HG03469 (cell line): ENCODE results near the gene FGR.
"Not testable (repeated sequence)": the region's sequence is repeated elsewhere in the genome, so short reads cannot be mapped to it uniquely, and the experiment has no call there.

Experiments used
- ATAC-seq: cut with Tn5 transposase; IDR thresholded peaks from one replicate; pipeline ENCODE4 v1.9.1; 2021; ENCODE audit warnings: mild to moderate bottlenecking, moderate library complexity, moderate number of reproducible peaks; ENCODE audit not compliant: unreplicated experiment

The FGR gene

DNA sequence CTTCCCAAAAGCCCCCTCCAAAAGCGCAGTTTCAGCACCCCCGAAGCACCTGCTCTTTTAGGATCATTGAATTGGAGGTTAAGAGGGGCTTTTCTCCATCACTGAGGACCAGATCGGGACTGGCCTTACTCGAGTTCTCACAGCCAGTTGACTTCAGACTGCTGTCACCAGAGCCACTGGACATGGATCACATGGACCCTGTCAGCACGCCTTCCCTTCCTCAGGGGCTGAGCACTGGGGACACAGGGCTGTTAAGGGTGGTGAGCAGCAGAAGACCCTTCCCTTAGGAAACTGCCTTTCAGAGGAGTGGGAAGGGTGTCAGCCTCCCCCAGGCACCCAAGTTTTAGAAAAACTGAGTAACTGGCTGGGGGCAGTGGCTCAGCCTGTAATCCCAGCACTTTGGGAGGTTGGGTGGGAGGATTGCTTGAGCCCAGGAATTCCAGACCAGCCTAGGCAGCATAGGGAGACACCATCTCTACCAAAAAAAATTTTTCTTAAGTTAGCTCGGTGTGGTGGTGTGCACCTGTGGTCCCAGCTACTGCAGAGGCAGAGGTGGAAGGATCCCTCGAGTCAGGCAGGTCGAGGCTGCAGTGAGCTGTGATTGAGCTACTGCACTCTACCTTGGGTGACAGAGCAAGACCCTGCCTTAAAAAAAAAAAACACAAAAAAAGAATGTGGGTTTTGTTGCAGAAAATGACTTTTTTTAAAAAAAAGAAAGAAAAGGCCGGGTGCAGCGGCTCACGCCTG is 584 bp upstream of the FGR start:
- no peak for ATAC-seq

- ATAC-seq, result no peak
Measured at GRCh38 chr1:27634177-27634984, 604 bp downstream of the FGR start.

- ATAC-seq, result no peak
Measured at GRCh38 chr1:27633640-27634176, 1.3 kb downstream of the FGR start.

DNA sequence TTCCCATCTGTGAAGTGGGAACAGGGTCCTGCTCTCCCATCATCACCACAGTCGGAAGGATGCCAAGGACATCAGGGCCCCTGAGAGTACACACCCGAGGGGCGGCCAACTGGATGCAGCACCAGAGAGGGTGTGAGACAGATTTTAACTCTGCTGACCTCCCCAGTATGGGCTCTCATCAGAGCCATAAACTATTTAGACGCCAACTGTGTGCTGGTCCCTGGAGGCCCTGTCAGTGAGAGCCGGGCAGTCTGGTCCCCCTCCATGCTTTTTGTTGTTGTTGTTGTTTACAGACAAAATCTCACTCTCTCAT is 1.7 kb downstream of the FGR start:
- peak; percentile 2 for ATAC-seq

GRCh38 chr1:27632387-27633297 is 2.3 kb downstream of the FGR start:
- ATAC-seq, result peak; percentile 32

DNA sequence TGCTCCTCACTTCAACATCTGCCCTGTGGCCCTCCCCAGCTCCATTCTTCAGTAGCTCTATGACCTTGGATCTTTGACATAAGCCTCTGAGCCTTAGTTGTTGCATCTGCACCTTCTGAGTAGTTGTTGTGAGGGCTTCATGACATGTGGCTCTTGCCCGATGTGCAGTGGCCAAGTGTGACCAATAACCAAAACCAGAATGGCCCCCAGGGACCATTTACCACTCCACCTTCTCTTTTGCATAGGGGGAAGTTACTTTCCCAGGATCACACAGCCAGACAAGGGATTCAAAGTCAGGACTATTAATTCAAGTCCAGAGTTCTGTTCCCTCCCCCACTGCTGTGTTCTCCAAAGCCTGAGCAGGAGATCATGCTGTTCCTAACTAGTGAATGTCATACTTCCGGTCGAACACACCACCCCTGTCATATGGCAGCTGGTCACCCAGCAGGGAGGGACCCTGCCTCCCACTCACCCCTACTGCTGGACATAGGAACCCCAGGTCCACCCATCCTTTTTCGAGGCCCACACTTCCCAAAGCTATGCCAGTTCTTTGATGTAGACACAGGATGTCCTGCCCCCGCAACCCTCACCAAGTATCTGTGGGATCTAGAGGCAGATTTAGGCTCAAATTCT is 4.0 kb downstream of the FGR start:
- ATAC-seq, result no peak

GRCh38 chr1:27628712-27629111 is 6.3 kb downstream of the FGR start:
- no peak for ATAC-seq

DNA sequence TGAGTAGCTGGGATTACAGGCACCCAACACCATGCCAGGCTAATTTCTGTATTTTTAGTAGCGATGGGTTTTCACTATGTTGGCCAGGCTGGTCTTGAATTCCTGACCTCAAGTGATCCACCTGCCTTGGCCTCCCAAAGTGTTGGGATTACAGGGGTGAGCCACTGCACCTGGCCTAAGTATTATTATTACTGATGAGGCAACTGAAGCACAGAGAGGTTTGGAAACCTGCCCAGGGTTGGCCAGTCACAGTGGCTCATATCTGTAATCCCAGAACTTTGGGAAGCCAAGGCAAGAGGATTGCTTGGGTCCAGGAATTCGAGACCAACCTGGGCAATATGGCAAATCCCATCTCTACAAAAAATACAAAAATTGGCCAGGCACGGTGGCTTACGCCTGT is 7.3 kb downstream of the FGR start:
- ATAC-seq, result not testable (repeated sequence)

DNA sequence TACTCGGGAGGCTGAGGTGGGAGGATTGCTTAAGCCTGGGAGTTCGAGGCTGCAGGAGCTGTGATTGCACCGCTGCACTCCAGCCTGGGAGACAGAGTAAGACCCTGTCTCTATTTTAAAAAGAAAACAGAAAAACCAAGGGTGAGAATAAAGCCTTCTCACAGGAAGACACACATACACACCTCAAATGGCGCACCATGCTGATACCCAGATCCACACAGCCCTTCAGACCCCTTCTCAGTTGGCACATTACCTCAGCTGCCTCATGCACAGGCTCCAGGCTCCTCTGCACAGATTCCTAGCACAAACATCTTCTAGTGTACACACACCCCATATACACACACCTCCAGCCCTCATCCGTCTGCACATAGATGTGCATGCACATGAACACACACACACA is 7.9 kb downstream of the FGR start:
- ATAC-seq, result no peak

DNA sequence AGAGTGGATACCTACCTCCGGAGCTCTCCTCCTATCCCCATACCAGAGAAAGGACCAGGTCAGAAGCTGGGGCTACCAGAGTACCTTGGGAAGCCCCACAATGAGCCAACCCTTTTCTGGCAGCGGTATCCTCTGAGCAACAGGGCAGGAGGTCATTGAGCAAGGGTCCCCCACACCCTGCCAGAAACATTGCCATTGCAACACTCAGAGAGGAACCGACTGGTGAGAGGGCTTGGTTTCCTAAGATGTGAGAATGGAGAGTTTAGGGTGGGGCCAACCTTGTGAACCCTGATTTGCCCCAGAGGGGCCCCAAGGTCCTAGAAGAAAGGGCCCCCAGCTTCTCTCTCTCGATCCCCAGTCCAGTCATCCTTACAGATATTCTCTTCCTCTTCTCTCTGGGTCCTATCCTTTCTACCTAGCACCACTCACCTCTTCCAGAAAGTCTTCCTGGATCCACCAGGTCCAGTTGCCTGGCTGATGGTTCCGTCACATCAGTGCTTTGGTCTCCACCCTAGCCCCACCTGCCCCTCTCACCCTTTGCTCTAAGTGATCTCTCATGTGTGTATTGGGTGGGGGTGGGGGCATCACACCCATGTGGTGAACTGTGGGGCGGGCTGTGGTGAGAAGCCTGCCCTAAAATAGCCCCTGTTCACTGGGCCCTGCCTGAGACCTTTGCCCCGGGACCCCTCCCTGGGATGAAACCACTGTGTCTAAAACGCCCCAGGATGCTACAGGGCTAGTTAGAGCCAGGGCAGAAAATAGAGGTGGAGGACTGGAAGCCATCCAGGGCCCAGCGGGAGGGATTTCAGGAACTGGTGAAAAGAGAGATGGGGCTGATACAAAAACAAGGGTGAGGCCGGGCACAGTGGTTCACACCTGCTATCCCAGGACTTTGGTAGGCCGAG is 8.7 kb downstream of the FGR start:
- ATAC-seq, result no peak

- no peak for ATAC-seq
Measured at GRCh38 chr1:27624467-27625178, 10.4 kb downstream of the FGR start.

GRCh38 chr1:27623327-27624212 is 11.4 kb downstream of the FGR start:
- ATAC-seq, result no peak

DNA sequence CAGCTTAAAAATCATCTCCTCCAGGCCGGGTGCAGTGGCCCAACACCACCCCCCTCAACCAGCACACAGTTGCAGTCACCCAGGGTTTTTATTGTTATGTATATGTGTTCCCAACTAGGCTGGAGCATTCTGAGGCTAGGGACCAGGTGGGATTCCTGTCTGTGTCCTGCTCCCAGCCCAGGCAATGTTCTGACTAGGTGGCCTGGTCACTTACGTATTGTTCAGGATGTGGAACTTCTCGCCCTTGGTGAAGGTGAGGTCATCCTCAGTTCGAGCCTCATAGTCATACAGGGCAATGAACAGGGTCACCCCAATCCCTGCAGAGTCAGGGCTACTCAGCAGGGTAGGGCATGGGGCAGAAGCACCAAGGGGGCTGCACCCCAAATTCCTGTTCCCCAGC is 12.2 kb downstream of the FGR start:
- ATAC-seq, result no peak

DNA sequence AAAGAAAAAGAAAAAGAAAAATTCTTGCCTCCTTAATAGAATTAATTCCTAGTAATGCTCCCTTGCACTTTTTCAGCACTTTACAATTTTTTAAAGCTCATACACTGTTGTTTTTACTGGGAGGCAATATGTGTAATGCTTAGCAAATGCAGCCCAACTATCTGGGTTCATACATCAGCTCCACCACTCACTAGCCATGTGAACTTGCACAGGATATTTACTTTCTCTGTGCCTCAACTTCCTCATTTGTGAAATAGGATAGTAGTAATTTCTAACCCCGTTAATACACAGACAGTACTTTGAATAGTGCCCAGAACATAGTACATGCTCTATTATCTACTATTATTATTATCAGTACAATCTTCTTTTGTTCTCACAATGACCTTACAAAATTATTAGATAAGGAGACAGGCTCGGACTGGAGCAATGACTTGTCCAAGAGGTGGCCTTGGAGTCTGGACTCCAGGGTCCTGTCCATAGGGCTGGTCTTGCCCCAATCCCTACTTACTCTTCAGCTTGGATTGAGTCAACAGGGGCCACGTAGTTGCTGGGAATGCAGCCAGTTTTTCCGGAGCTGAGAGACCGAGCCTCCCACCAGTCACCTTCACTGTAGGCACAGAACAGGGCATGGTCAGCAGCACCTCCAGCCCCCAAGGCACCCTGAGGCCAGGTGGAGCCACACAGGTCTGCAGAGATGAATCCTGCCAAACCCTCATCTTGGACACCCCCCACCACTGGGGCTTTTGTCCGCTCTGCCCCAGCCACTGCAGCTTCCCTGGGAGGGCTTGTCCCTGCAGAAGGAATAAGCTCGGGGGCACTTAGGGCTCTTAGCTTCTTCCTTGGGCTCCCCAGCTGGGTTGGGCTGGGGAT is 13.7 kb downstream of the FGR start:
- no peak for ATAC-seq

DNA sequence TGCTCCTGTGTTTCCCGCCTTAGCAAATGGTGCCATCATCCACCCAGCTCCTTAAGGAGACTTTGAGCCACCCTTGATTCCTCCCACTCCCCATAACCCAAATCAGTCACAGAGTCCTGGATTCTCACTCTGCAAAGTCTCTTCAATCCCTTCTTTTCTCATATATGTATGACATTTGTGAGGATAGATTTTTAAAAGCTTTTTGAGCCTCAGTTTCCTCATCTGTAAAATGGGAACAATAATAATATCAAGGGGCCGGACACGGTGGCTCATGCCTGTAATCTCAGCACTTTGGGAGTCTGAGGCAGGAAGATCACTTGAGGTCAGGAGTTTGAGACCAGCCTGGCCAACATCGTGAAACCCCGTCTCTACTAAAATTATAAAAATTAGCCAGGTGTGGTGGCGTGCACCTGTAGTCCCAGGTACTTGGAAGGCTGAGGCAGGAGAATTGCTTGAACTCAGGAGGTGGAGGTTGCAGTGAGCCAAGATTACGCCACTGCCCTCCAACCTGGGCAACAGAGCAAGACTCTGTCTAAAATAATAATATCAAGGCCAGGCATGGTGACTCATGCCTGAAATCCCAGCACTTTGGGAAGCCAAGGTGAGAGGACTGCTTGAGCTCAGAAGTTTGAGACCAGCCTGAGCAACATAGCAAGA is 15.1 kb downstream of the FGR start:
- ATAC-seq, result not testable (repeated sequence)

DNA sequence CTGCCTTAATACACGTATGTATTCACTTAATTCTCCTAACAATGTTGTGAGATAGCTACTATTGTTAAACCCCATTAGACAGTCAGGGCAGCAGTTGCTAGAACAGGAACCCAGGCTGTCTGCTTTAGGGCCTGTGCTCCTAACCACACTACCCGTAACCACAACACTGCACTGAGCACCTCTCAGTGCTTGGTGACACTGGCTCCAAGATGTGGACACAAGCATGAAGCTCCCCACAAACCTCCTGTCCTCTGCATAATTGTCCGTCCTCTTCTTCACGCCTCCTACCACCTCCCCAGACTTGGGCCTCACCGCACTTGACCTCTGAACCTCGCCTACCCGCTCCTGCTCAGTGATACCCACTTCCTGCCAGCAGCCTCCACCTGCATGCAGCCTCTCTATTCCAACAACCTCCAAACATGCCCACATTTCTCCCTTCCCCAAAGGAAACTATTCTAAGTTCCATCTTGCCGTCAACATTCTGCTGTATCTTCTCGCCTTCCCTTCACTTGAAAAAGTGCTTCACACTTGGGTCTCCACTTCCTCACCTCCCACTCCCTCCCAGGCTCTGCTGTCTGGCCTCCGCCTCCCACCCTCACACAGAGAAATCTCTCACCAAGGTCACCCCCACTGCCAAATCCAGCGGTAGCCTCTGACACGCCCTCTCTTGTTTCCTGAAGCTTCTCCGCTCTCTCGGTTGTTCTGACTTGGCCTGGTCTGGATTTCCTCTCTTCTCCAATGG is 16.5 kb downstream of the FGR start:
- ATAC-seq, result no peak
